GM13976 (cell line): ENCODE results near the gene RASAL1.

Experiments used
- DNase-seq: peaks from one replicate; pipeline ENCODE4 v3.0.0; 2012; ENCODE audit warnings: low spot score
- in situ Hi-C: fragments of 300-500 bp; cut with MboI; formaldehyde crosslinking; loops from one replicate; pipeline ENCODE4 v1.12.0; 2022; ENCODE audit warnings: low sequenced_read_pairs, mixed read lengths, inconsistent platforms; ENCODE audit not compliant: unreplicated experiment
- TF ChIP-seq, protein P1 (sequence below): IDR thresholded peaks from 2 replicates; pipeline ENCODE4 v1.5.1; 2012; ENCODE audit warnings: borderline replicate concordance, mild to moderate bottlenecking; ENCODE audit not compliant: insufficient read depth; ENCODE audit errors: extremely low read depth, missing control alignments, control extremely low read depth

RASAL1 gene

GRCh38 chr12:113170926-113171325 lies 35.4 kb upstream of the RASAL1 start:
- TF ChIP-seq, protein P1, sequence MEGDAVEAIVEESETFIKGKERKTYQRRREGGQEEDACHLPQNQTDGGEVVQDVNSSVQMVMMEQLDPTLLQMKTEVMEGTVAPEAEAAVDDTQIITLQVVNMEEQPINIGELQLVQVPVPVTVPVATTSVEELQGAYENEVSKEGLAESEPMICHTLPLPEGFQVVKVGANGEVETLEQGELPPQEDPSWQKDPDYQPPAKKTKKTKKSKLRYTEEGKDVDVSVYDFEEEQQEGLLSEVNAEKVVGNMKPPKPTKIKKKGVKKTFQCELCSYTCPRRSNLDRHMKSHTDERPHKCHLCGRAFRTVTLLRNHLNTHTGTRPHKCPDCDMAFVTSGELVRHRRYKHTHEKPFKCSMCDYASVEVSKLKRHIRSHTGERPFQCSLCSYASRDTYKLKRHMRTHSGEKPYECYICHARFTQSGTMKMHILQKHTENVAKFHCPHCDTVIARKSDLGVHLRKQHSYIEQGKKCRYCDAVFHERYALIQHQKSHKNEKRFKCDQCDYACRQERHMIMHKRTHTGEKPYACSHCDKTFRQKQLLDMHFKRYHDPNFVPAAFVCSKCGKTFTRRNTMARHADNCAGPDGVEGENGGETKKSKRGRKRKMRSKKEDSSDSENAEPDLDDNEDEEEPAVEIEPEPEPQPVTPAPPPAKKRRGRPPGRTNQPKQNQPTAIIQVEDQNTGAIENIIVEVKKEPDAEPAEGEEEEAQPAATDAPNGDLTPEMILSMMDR, result no peak
- in situ Hi-C loops, result loop anchor here (10.0 kb wide), 1 partner anchor 116 kb away; the partner anchor contains the start of gene DTX1
- DNase-seq, result no peak

DNA sequence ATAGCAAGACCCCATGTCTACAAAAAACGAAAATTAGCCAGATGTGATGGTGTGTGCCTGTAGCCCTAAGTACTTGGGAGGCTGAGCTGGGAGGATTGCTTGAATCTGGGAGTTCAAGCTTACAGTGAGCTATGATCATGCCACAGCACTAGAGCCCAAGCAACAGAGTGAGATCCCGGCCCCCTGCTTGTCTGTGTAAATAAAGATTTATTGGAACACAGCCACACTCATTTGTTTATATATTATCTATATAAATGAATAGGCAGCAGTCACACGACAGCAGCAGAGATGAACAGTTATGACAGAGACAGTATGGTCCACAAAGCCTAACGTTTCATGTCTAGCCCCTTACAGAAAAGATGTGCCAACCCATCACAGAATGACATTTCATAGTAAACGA lies 34.9 kb upstream of the RASAL1 start:
- in situ Hi-C loops, result loop anchor here (10.0 kb wide), 1 partner anchor 116 kb away; the partner anchor contains the start of gene DTX1
- TF ChIP-seq, protein P1, result no peak
- no peak for DNase-seq

DNA sequence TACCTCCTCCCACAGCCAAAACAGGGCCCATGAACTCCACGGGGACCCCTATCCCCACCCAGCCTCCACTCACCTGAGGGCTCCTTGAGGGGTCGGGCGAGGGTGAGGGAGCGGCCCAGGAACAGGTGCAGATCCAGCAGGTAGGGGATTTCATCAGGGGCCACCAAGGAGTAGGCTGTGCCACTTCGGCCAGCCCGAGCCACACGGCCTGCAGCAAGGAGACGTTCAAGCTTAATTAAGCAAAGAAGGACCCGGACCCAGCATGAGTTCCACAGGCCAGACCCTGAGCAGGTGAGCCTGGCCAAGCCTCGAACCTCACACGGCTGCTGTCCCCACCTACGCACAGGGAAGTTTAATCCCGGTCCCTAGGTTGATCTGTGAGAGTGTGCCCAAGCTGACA lies 34.1 kb upstream of the RASAL1 start:
- in situ Hi-C loops, result loop anchor here (10.0 kb wide), 1 partner anchor 115 kb away; the partner anchor contains the start of gene DTX1
- TF ChIP-seq, protein P1, result no peak
- no peak for DNase-seq

DNA sequence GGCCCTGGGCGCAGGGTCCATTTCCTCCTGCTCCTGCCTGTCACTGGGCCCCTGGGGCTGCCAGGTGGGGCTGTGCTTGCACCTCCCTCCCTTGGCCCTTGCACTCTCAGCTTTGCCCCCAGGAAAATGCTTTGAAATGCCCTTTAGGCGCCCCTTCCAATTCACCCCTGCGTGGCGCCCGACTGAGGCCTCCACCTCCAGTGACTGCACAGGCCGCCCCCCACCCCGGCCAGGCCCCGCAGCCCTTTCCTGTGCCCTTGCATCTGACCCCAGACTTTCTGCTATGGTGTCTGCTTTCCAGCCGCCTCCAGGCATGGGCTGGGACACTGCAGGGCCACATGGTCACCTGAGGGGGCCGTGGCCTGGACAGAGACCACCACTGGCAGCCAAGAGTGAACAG lies 32.3 kb upstream of the RASAL1 start:
- DNase-seq, result no peak
- TF ChIP-seq, protein P1, result no peak
- in situ Hi-C loops, result no loop called here

DNA sequence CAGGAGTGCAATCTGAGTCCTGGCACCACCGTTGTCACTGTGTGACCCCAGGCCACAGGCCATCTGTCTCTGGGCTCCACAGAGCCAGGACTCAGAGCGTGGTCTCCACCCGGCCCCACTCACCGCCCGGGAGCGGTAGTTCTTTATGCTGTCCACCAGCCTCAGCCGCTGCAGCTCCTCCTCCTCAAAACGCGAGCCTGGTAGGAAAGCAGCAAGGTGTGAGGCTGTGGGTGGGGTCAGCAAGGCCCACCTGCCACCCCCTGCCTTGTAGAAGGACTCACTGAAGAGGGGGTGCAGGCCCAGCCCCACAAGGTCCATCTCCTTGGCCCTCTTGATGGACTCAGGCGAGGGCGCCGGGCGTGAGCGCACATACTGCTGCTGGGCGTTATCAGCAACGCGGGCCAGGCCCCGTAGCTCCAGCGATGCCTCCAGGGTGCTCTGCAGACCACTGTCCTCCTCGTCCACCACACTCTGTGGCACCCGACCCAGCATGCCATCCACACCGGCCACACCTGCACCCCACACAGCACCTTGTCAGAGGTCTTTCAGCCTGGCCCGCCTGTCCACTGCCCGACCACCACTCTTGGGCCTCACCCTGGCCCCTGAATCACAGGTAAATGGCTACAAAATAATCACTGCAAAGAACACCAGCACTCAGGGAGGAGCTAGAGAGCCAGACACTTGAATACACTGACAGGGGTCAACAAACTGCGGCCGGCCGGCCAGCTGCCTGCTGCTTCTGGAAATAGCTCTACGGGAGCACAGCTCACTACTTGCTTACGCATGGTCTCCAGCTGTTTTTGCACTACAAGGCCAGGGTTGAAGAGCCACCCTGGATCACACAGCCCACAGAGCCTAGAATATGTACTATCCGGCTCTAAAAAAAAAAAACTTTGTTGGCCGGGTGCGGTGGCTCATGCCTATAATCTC lies 30.2 kb upstream of the RASAL1 start:
- DNase-seq, result no peak
- in situ Hi-C loops, result no loop called here
- TF ChIP-seq, protein P1, result no peak

DNA sequence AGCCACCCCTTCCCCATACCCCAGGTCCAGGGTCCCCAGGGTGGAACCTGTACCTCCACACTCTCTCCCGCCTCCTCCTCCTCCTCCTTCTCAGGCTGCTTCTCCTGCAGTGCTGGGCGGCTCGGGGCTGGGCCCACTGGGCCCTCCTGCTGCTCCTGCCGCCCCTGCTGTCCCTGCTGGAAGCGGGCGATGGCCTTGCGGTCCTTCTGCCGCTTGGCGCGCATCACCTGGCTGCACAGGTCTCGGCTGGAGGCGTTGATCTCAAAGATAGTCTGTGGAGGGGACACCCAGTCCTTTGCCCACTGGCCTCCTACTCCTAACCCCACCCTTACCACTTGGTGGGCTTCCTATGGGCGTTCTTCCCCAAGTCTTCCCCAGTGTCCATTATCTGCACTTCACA lies 28.5 kb upstream of the RASAL1 start:
- TF ChIP-seq, protein P1, result no peak
- no peak for DNase-seq
- in situ Hi-C loops, result no loop called here

DNA sequence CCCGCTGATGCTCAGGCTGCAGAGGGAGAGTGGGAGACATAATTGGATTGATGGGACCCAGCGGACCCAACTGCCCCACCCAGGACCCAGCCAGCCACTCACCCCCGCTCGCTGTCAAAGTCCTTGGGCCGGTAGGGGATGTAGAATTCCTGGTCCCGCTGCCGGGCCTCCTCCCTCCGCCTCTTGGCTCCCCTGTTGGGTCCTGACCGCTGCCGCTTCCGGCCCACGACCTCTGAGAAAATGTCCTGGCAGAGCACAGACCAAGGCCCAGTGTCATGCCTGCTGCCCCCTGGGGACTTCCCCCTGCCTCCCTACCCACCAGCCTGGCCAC lies 27.4 kb upstream of the RASAL1 start:
- TF ChIP-seq, protein P1, result no peak
- no peak for DNase-seq
- in situ Hi-C loops, result no loop called here
